DOHH2 (cell line): Measurements from ENCODE around the gene PLCG2.

Source experiments
- H3F3A ChIP-seq: fragments of 200-600 bp; sonication (generic), shearing (Covaris generic); 2 replicates; pipeline ENCODE4 v1.6.0; 2016; ENCODE audit warnings: antibody characterized with exemption, mild to moderate bottlenecking; ENCODE audit not compliant: control insufficient read depth, insufficient read depth
- H3K27ac ChIP-seq: fragments of 200-600 bp; sonication (generic); 2 replicates; pipeline ENCODE4 v1.5.1; 2014; ENCODE audit warnings: low read depth, mild to moderate bottlenecking, low read length, moderate library complexity
- H3K27me3 ChIP-seq: fragments of 200-600 bp; sonication (generic); 2 replicates; pipeline ENCODE4 v1.6.1; 2014; ENCODE audit warnings: mild to moderate bottlenecking, low read length, mixed read lengths; ENCODE audit not compliant: control insufficient read depth
- H3K36me3 ChIP-seq: fragments of 200-600 bp; sonication (generic); 2 replicates; pipeline ENCODE4 v1.6.1; 2014; ENCODE audit warnings: mild to moderate bottlenecking, low read length, moderate library complexity, mixed read lengths; ENCODE audit not compliant: control insufficient read depth
- H3K4me1 ChIP-seq: fragments of 200-600 bp; sonication (generic); 2 replicates; pipeline ENCODE4 v1.6.1; 2014; ENCODE audit warnings: mild to moderate bottlenecking, low read length, mixed read lengths; ENCODE audit not compliant: control insufficient read depth
- H3K4me2 ChIP-seq: fragments of 200-600 bp; sonication (generic); 2 replicates; pipeline ENCODE4 v1.6.0; 2014; ENCODE audit warnings: mild to moderate bottlenecking, low read length, moderate library complexity
- H3K4me3 ChIP-seq: fragments of 200-600 bp; sonication (generic); 2 replicates; pipeline ENCODE4 v1.5.1; 2014; ENCODE audit warnings: mild to moderate bottlenecking, low read length, mixed read lengths
- H3K79me2 ChIP-seq: fragments of 200-600 bp; sonication (generic); 2 replicates; pipeline ENCODE4 v1.6.1; 2014; ENCODE audit warnings: mild to moderate bottlenecking, low read length, mixed read lengths; ENCODE audit not compliant: control insufficient read depth
- H3K9me2 ChIP-seq: fragments of 200-600 bp; sonication (generic); replicated peaks from 2 replicates; pipeline ENCODE4 v1.6.1; 2014; ENCODE audit warnings: mild to moderate bottlenecking, low read length, mixed read lengths; ENCODE audit not compliant: control insufficient read depth
- H3K9me3 ChIP-seq: fragments of 200-600 bp; sonication (generic); 2 replicates; pipeline ENCODE4 v1.6.1; 2014; ENCODE audit warnings: antibody characterized with exemption, low read length, mixed read lengths; ENCODE audit not compliant: control insufficient read depth, insufficient read depth
- H4K20me1 ChIP-seq: fragments of 200-600 bp; sonication (generic); 2 replicates; pipeline ENCODE4 v1.6.0; 2014; ENCODE audit warnings: low read depth, mild to moderate bottlenecking, antibody characterized with exemption, low read length, moderate library complexity; ENCODE audit not compliant: control insufficient read depth, insufficient read depth
- EZH2phosphoT487 ChIP-seq: fragments of 200-600 bp; sonication (generic); IDR thresholded peaks from 2 replicates; pipeline ENCODE4 v1.6.1; 2017; ENCODE audit warnings: borderline replicate concordance, mild to moderate bottlenecking, antibody characterized with exemption, low read length, moderate library complexity, mixed read lengths
- TF ChIP-seq, protein P1 (sequence below): fragments of 200-600 bp; sonication (generic); IDR thresholded peaks from one replicate; pipeline ENCODE4 v1.5.1; 2014; ENCODE audit warnings: antibody characterized with exemption, mild to moderate bottlenecking, low read depth, low read length; ENCODE audit not compliant: poor library complexity, severe bottlenecking

PLCG2 gene

DNA sequence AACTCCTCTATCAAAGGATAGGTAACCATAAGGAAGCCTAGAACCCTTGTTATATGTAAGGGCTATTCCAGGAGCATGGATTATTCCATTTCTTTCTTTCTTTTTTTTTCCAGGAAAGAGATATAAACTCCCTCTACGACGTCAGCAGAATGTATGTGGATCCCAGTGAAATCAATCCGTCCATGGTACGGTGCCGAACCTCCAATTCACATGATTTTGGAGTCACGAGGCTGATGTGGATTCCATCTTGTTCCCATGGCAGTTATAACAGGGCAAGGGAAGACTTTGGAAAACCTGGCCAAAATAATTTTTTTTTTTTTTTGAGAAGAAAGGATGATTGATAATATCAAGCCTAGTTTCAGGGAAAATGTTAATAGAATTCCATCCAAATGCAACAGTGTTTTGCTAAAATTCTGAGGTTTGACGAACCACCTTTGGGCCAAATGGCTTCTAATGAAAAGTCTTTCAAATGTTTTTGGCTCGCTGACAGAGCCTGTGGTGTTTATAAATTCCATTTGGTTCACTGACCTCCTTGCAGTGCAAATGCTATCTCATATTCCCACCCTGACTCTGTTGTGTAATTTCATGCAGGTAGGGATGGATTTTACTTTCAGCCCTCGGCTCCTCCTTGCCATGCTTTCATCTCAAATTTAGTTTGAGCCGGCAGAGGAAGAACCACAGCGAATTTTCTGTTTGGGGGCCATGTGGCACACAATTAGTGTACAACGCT, 142.2 kb downstream of the PLCG2 start:
- Histone ChIP-seq H3K27ac (no peak overlapping the region), H3K9me2 (no peaks in the 10 kb centered on the region), H3K27me3 (no peaks in the 10 kb centered on the region), H3K4me3 (no peak overlapping the region), H3K36me3 (peaks cover 94% of the 10 kb centered on the region), H4K20me1 (no peaks in the 10 kb centered on the region; the same call in 1 of the 2 replicates), H3K79me2 (peaks cover 8% of the 10 kb centered on the region), H3K9me3 (no peaks in the 10 kb centered on the region), H3F3A (peaks cover 9% of the 10 kb centered on the region), H3K4me2 (no peak overlapping the region), H3K4me1 (peaks cover 38% of the 10 kb centered on the region)
- no peak for TF ChIP-seq EZH2phosphoT487

DNA sequence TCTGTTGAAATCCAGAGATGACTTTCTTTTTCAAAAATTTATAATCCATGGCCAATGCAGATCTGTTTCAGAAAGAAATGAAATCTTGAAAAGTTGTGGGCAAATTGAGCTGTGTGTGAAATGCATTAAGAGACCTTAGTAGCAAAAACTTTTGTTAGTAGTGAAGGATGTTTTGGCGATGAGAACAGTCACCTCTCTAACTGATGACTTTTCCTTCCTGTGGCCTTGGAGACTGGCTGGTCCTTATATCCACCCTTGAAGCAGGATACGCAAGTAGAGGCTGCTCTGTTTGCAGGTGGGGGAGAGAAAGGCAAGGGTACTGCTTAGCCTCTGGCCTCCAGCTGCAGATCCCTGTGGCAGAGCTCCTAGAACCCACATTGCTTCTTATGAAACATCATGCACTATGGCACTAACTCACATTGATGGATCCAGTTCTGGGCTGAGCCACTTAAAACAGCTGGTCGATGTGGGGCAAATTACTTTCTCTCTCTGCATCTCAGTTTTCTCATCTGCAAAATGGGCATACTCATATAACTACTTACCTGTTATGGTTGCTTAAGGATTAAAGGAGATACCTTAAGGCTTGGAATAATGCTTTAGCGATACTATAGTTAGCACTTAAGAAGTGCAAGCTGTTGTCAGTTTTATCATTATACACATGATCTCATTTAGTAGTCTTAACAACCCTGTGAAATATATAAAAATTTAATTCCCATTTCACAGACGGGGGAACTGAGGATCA, 142.9 kb downstream of the PLCG2 start:
- Histone ChIP-seq H4K20me1 (no peaks in the 10 kb centered on the region; the same call in 1 of the 2 replicates), H3K4me2 (no peak overlapping the region), H3K79me2 (peaks cover 4% of the 10 kb centered on the region), H3K4me1 (peaks cover 30% of the 10 kb centered on the region), H3K9me2 (no peaks in the 10 kb centered on the region), H3K27me3 (no peaks in the 10 kb centered on the region), H3K36me3 (peaks cover 94% of the 10 kb centered on the region), H3K4me3 (no peak overlapping the region), H3F3A (peaks cover 7% of the 10 kb centered on the region), H3K27ac (no peak overlapping the region), H3K9me3 (no peaks in the 10 kb centered on the region)
- TF ChIP-seq EZH2phosphoT487, result no peak
- TF ChIP-seq, protein P1, sequence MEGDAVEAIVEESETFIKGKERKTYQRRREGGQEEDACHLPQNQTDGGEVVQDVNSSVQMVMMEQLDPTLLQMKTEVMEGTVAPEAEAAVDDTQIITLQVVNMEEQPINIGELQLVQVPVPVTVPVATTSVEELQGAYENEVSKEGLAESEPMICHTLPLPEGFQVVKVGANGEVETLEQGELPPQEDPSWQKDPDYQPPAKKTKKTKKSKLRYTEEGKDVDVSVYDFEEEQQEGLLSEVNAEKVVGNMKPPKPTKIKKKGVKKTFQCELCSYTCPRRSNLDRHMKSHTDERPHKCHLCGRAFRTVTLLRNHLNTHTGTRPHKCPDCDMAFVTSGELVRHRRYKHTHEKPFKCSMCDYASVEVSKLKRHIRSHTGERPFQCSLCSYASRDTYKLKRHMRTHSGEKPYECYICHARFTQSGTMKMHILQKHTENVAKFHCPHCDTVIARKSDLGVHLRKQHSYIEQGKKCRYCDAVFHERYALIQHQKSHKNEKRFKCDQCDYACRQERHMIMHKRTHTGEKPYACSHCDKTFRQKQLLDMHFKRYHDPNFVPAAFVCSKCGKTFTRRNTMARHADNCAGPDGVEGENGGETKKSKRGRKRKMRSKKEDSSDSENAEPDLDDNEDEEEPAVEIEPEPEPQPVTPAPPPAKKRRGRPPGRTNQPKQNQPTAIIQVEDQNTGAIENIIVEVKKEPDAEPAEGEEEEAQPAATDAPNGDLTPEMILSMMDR, result no peak

DNA sequence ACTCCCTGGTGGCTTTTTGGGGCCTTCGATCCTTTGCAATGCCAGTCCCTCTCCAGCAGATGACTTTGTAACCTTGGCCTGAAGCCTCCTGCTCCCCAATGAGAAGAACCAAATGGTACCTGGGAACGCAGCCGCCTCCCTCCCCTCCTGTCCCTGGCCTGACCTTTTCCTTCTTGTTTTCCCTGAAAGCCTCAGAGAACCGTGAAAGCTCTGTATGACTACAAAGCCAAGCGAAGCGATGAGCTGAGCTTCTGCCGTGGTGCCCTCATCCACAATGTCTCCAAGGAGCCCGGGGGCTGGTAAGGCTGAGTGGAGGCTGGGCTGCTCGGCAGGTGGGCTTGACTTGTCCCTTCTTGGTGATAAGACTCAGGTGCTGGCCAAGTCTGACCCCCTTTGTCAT, 144.2 kb downstream of the PLCG2 start:
- Histone ChIP-seq H3K36me3 (peaks cover 98% of the 10 kb centered on the region), H4K20me1 (no peaks in the 10 kb centered on the region; the same call in 1 of the 2 replicates), H3K4me2 (no peak overlapping the region), H3K79me2 (no peaks in the 10 kb centered on the region), H3K9me3 (no peaks in the 10 kb centered on the region), H3K4me3 (no peak overlapping the region), H3K4me1 (peaks cover 18% of the 10 kb centered on the region), H3K27ac (no peak overlapping the region), H3K27me3 (no peaks in the 10 kb centered on the region), H3F3A (no peaks in the 10 kb centered on the region), H3K9me2 (no peaks in the 10 kb centered on the region)
- TF ChIP-seq, protein P1, result no peak
- TF ChIP-seq EZH2phosphoT487, result no peak

DNA sequence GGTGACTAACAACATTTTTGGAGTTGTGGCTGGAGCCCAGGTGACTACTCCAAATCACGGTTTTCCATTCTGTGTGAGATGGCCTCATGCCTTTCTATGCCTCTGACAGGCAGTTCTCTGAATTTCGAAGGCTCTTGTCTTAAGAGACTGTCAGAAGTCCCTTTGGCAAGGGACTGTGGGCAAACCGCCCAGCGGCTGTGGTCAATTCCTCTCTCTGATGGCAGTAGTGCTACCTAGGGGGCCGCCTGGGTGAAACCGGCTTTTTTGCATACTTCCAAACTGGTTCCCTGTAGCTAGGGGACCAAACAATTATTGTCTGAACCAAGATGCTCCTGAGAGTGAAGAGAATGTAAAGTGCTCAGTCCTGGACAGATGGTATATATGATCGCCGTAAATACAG, 145.9 kb downstream of the PLCG2 start:
- Histone ChIP-seq H3K9me2 (no peaks in the 10 kb centered on the region), H3K36me3 (peaks cover 98% of the 10 kb centered on the region), H3K27me3 (no peaks in the 10 kb centered on the region), H3K9me3 (no peaks in the 10 kb centered on the region), H3F3A (no peaks in the 10 kb centered on the region), H3K27ac (no peak overlapping the region), H3K4me2 (no peak overlapping the region), H3K4me1 (peaks cover under 1% of the 10 kb centered on the region; the same call in 1 of the 2 replicates), H4K20me1 (no peaks in the 10 kb centered on the region; the same call in 1 of the 2 replicates), H3K79me2 (no peaks in the 10 kb centered on the region), H3K4me3 (no peak overlapping the region)
- TF ChIP-seq, protein P1, result no peak
- no peak for TF ChIP-seq EZH2phosphoT487
